Measurements from ENCODE around the gene STAG3.

GRCh38 chr7:100166317-100166940, 11.3 kb upstream of the STAG3 start:
- TF ChIP-seq, protein P1, sequence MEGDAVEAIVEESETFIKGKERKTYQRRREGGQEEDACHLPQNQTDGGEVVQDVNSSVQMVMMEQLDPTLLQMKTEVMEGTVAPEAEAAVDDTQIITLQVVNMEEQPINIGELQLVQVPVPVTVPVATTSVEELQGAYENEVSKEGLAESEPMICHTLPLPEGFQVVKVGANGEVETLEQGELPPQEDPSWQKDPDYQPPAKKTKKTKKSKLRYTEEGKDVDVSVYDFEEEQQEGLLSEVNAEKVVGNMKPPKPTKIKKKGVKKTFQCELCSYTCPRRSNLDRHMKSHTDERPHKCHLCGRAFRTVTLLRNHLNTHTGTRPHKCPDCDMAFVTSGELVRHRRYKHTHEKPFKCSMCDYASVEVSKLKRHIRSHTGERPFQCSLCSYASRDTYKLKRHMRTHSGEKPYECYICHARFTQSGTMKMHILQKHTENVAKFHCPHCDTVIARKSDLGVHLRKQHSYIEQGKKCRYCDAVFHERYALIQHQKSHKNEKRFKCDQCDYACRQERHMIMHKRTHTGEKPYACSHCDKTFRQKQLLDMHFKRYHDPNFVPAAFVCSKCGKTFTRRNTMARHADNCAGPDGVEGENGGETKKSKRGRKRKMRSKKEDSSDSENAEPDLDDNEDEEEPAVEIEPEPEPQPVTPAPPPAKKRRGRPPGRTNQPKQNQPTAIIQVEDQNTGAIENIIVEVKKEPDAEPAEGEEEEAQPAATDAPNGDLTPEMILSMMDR (IDR thresholded peaks at IDR 0.05; ENCODE audit: low read depth, low read length, poor library complexity, severe bottlenecking): no peak
- no peak for TF ChIP-seq EZH2phosphoT487 (IDR thresholded peaks at IDR 0.05; ENCODE audit: borderline replicate concordance, low read length)

Measured in DOHH2 (cell line).